Activated CD4-positive, alpha-beta T cell treated with anti-CD3 and anti-CD28 coated beads, Interleukin-10, Interleukin-2, amounts not matched to agents 100 ng/mL and 50 ng/mL, durations not matched to agents 16 hours and 8 hours (primary cell): ENCODE data around the gene TWIST2.

Experiments used
- DNase-seq: peaks from one replicate; pipeline ENCODE4 v3.0.0-alpha.2; 2020

The TWIST2 gene

DNA sequence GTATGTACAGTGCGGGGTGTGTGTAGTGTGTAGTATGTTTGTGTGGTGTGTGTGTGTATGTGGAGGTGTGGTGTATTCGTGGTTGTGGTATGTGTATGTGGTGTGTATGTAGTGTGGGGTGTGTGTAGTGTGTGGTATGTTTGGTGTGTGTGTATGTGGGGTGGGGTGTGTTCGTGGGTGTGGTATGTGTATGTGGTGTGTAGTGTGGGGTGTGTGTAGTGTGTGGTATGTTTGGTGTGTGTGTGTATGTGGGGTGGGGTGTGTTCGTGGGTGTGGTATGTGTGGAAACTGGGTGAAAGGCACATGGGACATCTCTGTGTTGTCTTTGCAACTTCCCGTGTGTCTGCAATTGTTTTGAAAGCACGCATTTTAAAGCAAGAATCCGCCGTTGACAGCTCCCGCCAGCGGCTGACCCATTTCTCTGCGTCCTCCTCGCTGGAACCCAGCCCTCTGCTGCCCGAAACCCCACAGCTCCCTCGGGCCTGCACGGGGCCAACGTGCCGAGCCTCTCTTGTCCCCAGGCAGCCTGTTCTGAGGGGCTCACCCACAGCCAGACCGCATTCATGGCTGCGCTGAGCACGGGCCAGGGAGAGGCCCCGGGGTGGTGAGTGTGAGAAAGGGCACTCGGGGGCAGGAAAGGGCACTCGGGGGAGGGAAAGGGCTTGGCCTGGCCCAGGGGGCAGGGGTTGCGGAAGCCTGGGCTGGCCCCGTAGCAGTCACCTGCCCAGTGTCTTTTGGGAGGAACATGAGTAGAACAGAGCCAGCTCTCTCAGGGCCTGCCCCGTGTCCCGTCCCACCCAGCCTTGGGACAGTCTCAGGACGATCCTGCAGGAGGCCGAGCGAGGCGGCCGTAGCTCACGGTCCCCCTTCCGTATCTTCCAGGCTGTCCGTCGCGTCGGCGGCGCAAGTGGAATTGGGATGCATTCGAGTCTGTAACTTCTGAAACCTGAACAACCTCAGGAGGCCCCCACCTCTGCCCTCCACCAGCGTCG lies 61.4 kb downstream of the TWIST2 start:
- DNase-seq = no peak

DNA sequence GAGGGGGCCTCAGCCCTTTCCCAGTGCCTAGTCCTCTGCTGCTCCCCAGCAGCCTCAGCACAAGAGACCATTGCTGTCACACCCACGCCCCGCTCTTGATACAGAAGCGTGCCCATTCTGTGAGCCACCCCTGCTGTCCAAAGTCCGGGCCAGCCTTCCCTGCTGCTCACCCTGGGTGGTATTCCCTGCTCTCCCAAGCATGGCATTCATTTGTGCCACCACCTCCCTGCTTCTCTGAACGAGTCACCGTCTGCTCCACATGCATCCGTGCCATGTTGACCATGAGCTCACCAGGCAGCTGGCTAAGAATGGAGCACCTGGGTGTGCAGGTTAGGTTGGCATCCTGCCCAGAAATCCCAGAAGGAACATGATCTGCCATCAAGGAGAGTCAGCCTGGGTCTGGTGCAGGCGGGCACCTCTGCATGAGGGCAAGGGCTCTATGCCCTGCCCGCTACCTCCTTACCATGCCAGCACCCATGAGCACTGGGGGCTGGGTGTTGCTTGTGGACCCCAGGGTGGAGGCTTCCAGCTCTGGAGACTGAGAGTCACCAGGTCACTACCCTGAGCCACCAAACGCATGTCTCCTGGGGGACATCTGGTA lies 63.0 kb downstream of the TWIST2 start:
- DNase-seq = no peak

DNA sequence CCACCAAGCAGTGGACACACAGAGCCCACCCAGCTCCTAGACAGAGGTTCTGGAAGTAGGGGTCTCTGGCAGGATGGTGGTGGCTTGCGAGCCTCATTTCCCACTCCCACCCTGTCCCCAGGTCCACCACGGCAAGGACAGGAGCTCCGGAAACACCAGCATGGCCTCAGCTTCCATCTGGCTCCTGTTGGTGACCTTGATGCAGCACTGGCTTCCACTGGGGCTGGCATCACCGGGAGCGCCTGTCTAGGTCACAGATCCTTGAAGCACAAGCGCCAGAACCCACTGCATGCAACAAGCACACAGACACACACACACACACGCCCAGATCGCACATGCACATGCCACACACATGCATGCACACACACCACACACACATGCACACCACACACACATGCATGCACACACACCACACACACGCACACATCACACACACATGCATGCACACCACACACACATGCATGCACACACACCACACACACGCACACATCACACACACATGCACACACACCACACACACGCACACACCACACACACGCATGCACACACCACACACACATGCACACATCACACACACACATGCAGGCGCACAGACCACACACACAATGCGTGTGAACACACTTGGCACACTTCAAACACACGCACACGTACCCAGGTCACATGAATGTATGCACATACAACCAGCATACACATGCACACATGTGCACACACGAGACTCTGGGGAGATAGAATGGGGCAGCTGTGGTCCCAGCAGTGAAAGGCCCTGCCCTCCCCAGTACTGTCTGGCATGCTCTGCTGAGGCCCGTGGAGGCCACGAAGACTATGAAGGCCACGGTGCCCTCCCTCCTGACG lies 63.7 kb downstream of the TWIST2 start:
- DNase-seq = no peak

- no peak for DNase-seq
Observed at GRCh38 chr2:238912228-238912915, 64.5 kb downstream of the TWIST2 start.

DNA sequence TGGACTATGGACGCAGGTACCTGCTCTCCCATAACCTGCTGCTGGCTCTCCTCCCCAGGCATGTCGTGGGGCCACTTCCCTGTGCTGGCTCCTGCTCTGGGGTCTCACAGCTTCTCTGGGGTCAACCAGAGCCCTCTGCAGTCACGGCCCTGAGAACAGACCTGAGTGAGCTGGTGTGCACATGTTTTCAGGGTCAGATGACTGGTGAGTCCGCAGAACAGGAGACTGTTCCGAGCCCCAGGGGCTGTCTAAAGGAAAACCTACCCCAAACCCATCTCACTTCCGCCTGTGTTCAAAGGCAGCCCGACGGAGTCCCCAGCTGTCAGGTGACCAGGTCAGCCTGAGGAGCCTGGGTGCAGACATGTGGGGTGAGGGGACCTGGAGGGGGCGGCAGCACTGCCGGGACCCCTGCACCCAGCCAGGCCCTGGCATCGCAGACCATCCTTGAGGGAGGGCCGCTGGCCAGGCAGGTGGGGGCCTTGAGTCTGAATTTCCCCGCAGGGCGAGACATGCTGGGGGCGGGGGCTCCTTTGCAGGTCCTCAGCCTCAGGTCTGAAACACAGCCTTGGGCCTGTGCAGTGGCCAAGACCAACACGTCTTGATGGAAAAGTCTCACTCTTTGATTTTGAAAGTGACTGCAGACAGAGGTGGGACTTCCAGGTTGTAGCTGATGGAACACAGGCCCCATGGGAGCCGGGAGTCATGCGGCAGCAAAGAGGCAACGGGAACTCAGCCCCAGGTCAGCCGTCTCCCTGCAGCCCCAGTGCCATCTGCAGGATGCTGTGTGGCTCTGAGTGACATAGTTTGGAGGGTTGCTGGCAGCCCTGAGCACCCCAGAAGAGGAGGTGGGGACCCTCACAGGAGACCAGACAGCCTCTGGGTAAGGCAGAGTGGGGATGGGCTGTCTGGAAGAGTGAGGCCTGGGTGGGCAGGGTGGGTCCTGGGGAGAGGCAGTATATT lies 65.3 kb downstream of the TWIST2 start:
- DNase-seq = no peak

GRCh38 chr2:238913931-238914647 lies 66.2 kb downstream of the TWIST2 start:
- no peak for DNase-seq

GRCh38 chr2:238914648-238915015 lies 66.7 kb downstream of the TWIST2 start:
- no peak for DNase-seq

GRCh38 chr2:238915196-238915595 lies 67.3 kb downstream of the TWIST2 start:
- DNase-seq = no peak

DNA sequence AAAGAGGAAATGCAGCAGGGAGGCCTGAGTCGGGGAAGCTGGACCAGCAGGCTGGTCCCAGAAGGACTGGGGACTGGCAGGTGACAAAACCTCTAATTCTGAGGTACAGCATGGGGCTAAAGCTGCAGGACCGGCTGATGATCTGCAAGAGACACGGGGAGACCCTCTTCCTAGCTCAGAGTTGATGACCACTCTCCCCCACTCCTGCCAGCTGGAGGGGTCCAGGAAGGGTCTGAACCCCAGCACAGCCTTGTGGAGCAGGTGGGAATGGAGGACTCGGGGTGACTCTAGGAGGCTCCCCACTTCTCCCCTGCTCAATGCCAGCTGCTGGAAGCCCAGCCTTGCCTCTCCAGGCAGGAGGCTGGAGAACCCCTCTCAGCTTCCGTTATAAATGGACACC lies 67.7 kb downstream of the TWIST2 start:
- no peak for DNase-seq

DNA sequence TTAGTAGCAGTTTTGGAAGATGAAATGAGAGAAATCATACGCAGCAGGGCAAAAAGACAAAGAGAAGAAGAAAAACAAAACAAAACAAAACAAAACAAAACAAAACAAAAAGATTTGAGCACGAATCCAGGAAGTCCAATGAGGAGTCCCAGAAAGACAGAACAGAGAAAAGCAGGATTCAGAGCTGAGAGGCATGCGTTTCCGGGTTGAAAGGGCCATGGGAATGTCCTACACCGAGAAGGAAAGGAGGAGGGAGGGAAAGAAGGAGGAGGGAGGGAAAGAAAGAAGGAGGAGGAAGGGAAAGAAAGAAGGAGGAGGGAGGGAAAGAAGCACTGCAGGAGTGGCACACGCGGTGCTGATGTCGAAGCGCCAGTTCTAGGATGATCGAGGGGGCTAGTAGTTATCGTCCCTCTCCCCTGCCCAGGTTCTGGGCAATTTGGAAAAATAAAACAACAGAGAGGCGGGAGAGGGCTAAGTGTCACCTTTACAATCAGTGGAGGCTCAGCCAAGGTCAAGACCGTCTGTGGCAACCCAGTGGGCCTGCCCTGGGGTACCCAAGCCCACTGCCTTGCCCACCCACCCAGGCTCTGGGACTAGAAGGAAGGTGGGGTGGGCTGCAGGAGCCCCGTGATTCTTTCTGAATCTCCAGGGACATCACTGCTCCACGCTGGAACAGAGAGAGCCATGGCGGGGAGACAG lies 68.4 kb downstream of the TWIST2 start:
- no peak for DNase-seq

- no peak for DNase-seq
Observed at GRCh38 chr2:238916875-238917590, 69.1 kb downstream of the TWIST2 start.

DNA sequence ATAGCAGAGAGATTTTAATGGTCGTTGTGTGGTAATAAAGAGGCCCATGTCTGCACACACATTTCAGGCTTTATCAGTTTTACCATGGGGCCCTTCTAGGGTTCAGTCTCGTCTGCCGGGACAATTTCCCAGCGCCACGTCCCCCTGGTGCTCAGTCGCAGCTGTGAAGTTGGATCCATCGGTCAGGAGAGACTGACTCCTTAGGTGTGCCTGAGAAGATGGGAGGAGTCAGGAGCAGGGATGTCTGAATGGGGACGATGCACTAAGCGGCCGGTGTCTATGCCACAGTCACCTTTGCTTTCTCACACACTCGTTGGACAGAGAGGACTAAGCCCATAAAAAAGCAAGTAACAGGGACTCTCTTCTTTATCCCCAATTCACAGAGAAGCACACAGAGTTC lies 71.4 kb downstream of the TWIST2 start:
- no peak for DNase-seq

DNA sequence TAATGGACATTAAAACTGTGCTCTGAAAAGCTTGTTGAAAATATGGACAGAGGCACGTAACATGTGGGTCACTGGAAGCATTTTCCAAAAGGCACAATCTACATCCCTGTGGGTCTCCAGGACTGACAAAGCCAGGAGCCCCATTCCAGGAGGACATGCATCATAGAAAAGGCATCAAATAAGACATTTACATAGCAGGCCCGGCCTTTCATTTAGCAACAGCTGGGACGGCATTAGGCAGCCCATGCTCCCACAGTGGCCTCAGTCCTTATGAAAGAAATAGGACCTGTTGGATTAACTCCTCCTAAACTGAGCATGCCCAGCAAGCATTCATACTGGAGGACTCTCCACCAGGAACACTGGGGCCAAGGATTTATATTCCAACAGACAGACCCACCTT lies 72.2 kb downstream of the TWIST2 start:
- DNase-seq = no peak

DNA sequence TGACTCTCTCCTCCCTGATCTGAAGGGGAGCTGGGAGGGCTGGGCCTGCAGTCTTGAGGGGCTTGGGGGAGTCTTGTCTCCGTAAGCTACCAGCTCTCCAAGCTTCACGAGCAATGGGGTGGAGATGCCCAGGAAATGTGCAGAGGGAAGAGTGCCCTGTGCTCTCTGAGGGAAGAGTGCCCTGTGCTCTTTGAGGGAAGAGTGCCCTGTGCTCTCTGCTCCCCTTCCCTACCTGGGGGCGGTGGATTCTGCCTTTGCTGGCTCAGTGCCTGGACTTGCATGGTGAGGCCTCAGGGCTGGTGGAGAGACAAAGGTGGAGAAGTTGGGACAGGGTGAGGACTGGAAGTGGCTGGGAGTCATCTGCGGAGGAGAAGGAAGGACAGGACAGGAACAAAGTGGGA lies 72.7 kb downstream of the TWIST2 start:
- no peak for DNase-seq

GRCh38 chr2:238921259-238921658 lies 73.4 kb downstream of the TWIST2 start:
- DNase-seq = no peak

DNA sequence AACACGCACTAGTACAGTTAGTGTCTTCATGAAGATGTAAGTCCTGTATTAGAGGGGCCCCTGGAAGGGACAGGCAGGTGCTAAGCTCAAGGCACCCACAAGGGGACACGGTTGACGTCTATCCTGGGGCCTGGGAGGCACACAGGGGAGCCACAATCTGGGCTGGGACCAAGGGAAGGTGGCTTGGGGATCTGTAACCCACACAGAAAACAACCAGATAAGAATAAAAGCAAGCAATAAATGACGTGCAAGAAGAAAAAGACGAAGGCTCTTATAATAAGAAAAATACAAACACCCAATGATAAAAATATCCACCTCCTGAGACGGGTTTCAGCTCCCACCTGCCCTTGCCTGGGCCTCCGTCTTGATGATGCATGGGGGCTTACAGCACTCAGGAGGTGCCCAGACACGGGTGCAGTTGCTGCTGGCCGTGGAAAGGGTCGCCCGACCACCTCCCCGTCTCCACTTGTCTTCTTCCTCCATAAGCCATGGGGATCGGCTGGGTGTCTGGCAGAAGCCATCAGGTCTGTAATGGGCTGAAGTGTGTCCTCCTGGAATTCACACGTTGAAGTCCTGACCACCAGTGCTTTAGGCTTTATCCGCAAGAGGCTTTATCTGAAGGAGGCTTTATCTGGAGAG lies 73.9 kb downstream of the TWIST2 start:
- DNase-seq = no peak

- DNase-seq = no peak
Observed at GRCh38 chr2:238922435-238922834, 74.5 kb downstream of the TWIST2 start.

DNA sequence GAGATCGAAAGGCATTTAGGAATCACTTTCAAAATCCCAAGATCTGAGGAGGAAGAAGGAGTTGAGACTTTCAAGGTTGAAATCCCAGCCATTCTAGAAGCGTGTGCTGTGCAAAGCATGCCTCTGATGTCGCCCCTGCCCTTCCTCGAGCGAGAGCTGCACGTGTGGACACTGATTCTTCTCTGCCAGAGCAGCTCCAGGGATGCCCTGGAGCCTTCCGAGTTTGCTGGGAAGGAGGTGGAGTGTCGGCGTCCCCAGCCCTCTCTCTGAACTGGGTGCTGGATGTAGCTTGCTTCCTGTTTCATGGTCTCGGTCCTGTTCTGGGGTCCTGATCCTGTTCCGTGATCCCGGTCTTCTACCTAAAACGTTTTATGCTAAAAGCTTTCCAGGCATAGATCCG lies 76.1 kb downstream of the TWIST2 start:
- no peak for DNase-seq

- DNase-seq = no peak
Observed at GRCh38 chr2:238924796-238925195, 76.9 kb downstream of the TWIST2 start.
